PC-9 (cell line): ENCODE measurements around the gene UCMA. TPM values are rescaled to one million over a fixed set of nuclear protein-coding genes. Genes with fewer than 3 reads are reported as not detected.
A peak's percentile ranks its signal among the peaks of the same experiment; 100 is the strongest.

Experiments
- BruUV-seq: library from RNA; stranded (reverse); fragments of 400-500 nt; replicated peaks from 2 replicates; lab custom pipeline; 2021; lab: Mats Ljungman, UMichigan
- CTCF ChIA-PET: fragments of 300-600 bp; sonication (Branson Sonifier 250); formaldehyde crosslinking; loops from one replicate; lab custom pipeline; 2022; ENCODE audit warnings: antibody characterized with exemption; lab: Charles Lee
- POLR2A ChIA-PET: fragments of 300-600 bp; sonication (Branson Sonifier 250); formaldehyde crosslinking; loops from one replicate; lab custom pipeline; 2022; ENCODE audit warnings: antibody characterized with exemption; ENCODE audit not compliant: unreplicated experiment; lab: Charles Lee
- DNase-seq, 2 experiments: peaks; one replicate each; pipeline versions ENCODE4 v3.0.0 to v3.0.0-alpha.2; 2015 to 2022; ENCODE audit warnings: mixed read lengths in 1 of 2
- H2AFZ ChIP-seq: fragments of 200-600 bp; sonication (generic); 2 replicates; pipeline ENCODE4 v1.8.1; 2017; ENCODE audit warnings: antibody characterized with exemption
- H3F3A ChIP-seq: fragments of 200-600 bp; sonication (generic); 2 replicates; pipeline ENCODE4 v1.8.1; 2017; ENCODE audit warnings: antibody characterized with exemption, mild to moderate bottlenecking, low read depth; ENCODE audit not compliant: insufficient read depth
- H3K27ac ChIP-seq: fragments of 200-600 bp; sonication (generic); 2 replicates; pipeline ENCODE4 v1.6.1; 2016; ENCODE audit warnings: mixed run types
- H3K27me3 ChIP-seq: fragments of 200-600 bp; sonication (generic); 2 replicates; pipeline ENCODE4 v1.6.1; 2016; ENCODE audit warnings: low read depth, mixed run types; ENCODE audit not compliant: insufficient read depth
- H3K36me3 ChIP-seq: fragments of 200-600 bp; sonication (generic); 2 replicates; pipeline ENCODE4 v1.6.1; 2016; ENCODE audit warnings: low read depth, mixed run types
- H3K4me1 ChIP-seq: fragments of 200-600 bp; sonication (generic); replicated peaks from 2 replicates; pipeline ENCODE4 v1.6.1; 2016; ENCODE audit warnings: mixed run types; ENCODE audit not compliant: insufficient read depth
- H3K4me2 ChIP-seq: fragments of 200-600 bp; sonication (generic); 2 replicates; pipeline ENCODE4 v1.6.1; 2017; ENCODE audit warnings: mixed run types
- H3K4me3 ChIP-seq: fragments of 200-600 bp; sonication (generic); 2 replicates; pipeline ENCODE4 v1.6.1; 2016; ENCODE audit warnings: mixed run types
- H3K79me2 ChIP-seq: fragments of 200-600 bp; sonication (generic); 2 replicates; pipeline ENCODE4 v1.6.1; 2017; ENCODE audit warnings: low read depth, mixed run types
- H3K9me2 ChIP-seq: fragments of 200-600 bp; sonication (generic); 2 replicates; pipeline ENCODE4 v1.8.1; 2017; ENCODE audit warnings: mild to moderate bottlenecking; ENCODE audit not compliant: insufficient read depth
- H3K9me3 ChIP-seq: fragments of 200-600 bp; sonication (generic); 2 replicates; pipeline ENCODE4 v1.8.1; 2016; ENCODE audit warnings: low read depth; ENCODE audit not compliant: insufficient read depth
- H4K20me1 ChIP-seq: fragments of 200-600 bp; sonication (generic); 2 replicates; pipeline ENCODE4 v1.8.1; 2017; ENCODE audit not compliant: insufficient read depth
- CTCF ChIP-seq: fragments of 200-600 bp; sonication (generic); conservative IDR thresholded peaks from 2 replicates; pipeline ENCODE4 v1.6.1; 2017; ENCODE audit warnings: mixed run types, antibody characterized with exemption, mild to moderate bottlenecking, moderate library complexity
- EZH2 ChIP-seq: fragments of 200-600 bp; sonication (generic); IDR thresholded peaks from 2 replicates; pipeline ENCODE4 v1.8.0; 2017; ENCODE audit warnings: antibody characterized with exemption, low read depth
- intact Hi-C: fragments of 100-400 bp; cut with micrococcal nuclease; formaldehyde crosslinking; loops from one replicate; pipeline ENCODE4 v1.10.0; 2022; ENCODE audit not compliant: unreplicated experiment
- total RNA-seq: library from RNA; stranded (reverse); gene quantifications from 2 replicates; pipeline ENCODE4 v1.2.3, GENCODE V29; 2021

Gene UCMA
- total RNA-seq, 1 experiment from 2014 or later, result not detected

- H3K9me2 ChIP-seq, result no peaks in the 10 kb centered on the region
- TF ChIP-seq EZH2, result no peak
- TF ChIP-seq CTCF, result no peak
- H3K27ac ChIP-seq, result no peak overlapping the region
- H3K27me3 ChIP-seq, result no peaks in the 10 kb centered on the region
- DNase-seq, result no peak
- no peaks in the 10 kb centered on the region for H3K4me1 ChIP-seq
- H4K20me1 ChIP-seq, result no peaks in the 10 kb centered on the region
- intact Hi-C loops, result no loop called here
- no peaks in the 10 kb centered on the region for H3K79me2 ChIP-seq
- CTCF ChIA-PET, result no interaction called here
- no peaks in the 10 kb centered on the region for H3K9me3 ChIP-seq
- no peak overlapping the region for H3K4me2 ChIP-seq
- no peak overlapping the region for H2AFZ ChIP-seq
- POLR2A ChIA-PET, result no interaction called here
- H3K36me3 ChIP-seq, result no peaks in the 10 kb centered on the region
- H3F3A ChIP-seq, result no peaks in the 10 kb centered on the region; the same call in 1 of the 2 replicates
- BruUV-seq, result no TSS peak
- no peak overlapping the region for H3K4me3 ChIP-seq
These were observed 12.0 kb downstream of the UCMA start for GRCh38 chr10:13222151-13222550.

GRCh38 chr10:13221572-13221971 is 12.6 kb downstream of the UCMA start:
- POLR2A ChIA-PET, result no interaction called here
- Histone ChIP-seq H3K4me3 (no peak overlapping the region), H3K9me3 (no peaks in the 10 kb centered on the region), H3F3A (no peaks in the 10 kb centered on the region; the same call in 1 of the 2 replicates), H2AFZ (no peak overlapping the region), H3K9me2 (no peaks in the 10 kb centered on the region), H3K27me3 (no peaks in the 10 kb centered on the region), H3K27ac (no peak overlapping the region), H3K4me2 (no peak overlapping the region), H3K4me1 (no peaks in the 10 kb centered on the region), H3K36me3 (no peaks in the 10 kb centered on the region), H3K79me2 (no peaks in the 10 kb centered on the region), H4K20me1 (no peaks in the 10 kb centered on the region)
- no peak for DNase-seq
- CTCF ChIA-PET, result no interaction called here
- no TSS peak for BruUV-seq
- intact Hi-C loops, result no loop called here
- no peak for TF ChIP-seq CTCF
- TF ChIP-seq EZH2, result no peak

- peak in 1 of 2 experiments; percentile 43 for DNase-seq
- H3K27me3 ChIP-seq, result no peaks in the 10 kb centered on the region
- no peaks in the 10 kb centered on the region for H4K20me1 ChIP-seq
- POLR2A ChIA-PET, result interaction anchor here (0.7 kb wide), 1 partner anchor 44 kb away, joined by 18 read pairs; no protein-coding TSS in a partner anchor
- no peak overlapping the region for H2AFZ ChIP-seq
- TF ChIP-seq CTCF (peak; percentile 47; the same call in 1 of the 2 replicates), EZH2 (no peak)
- no peak overlapping the region for H3K27ac ChIP-seq
- no peak overlapping the region for H3K4me2 ChIP-seq
- CTCF ChIA-PET, result interaction anchor here (0.7 kb wide), 1 partner anchor 82 kb away, joined by 5 read pairs; no protein-coding TSS in a partner anchor
- H3K79me2 ChIP-seq, result no peaks in the 10 kb centered on the region
- H3F3A ChIP-seq, result no peaks in the 10 kb centered on the region; the same call in 1 of the 2 replicates
- no TSS peak for BruUV-seq
- no peak overlapping the region for H3K4me3 ChIP-seq
- H3K9me3 ChIP-seq, result no peaks in the 10 kb centered on the region
- intact Hi-C loops, result loop anchor here (1.0 kb wide), 1 partner anchor 82 kb away; no protein-coding TSS in a partner anchor
- H3K36me3 ChIP-seq, result no peaks in the 10 kb centered on the region
- no peaks in the 10 kb centered on the region for H3K4me1 ChIP-seq
- no peaks in the 10 kb centered on the region for H3K9me2 ChIP-seq
These were observed 14.2 kb downstream of the UCMA start for GRCh38 chr10:13219685-13220670.
